Hepatocyte (in vitro differentiated cells): ENCODE measurements around the gene NUDT3. TPM values are rescaled to one million over a fixed set of nuclear protein-coding genes. Genes with fewer than 3 reads are reported as not detected.

Experiments
- DNase-seq: peaks from one replicate; pipeline ENCODE4 v3.0.0-alpha.2; 2016; ENCODE audit warnings: low spot score
- H2AFZ ChIP-seq: fragments of 200-600 bp; sonication (generic); 2 replicates; pipeline ENCODE4 v1.6.0; 2016; ENCODE audit warnings: antibody characterized with exemption, mild to moderate bottlenecking
- H3K27ac ChIP-seq: fragments of 200-600 bp; sonication (generic); 2 replicates; pipeline ENCODE4 v1.5.1; 2016; ENCODE audit warnings: mild to moderate bottlenecking
- H3K27me3 ChIP-seq: fragments of 200-600 bp; sonication (generic); 2 replicates; pipeline ENCODE4 v1.6.1; 2016
- H3K36me3 ChIP-seq: fragments of 200-600 bp; sonication (generic); replicated peaks from 2 replicates; pipeline ENCODE4 v1.5.1; 2016; ENCODE audit warnings: low read depth; ENCODE audit not compliant: insufficient read depth
- H3K4me1 ChIP-seq: fragments of 200-600 bp; sonication (generic); 2 replicates; pipeline ENCODE4 v1.5.1; 2016; ENCODE audit warnings: mild to moderate bottlenecking, moderate library complexity; ENCODE audit not compliant: insufficient read depth
- H3K4me2 ChIP-seq: fragments of 200-600 bp; sonication (generic); 2 replicates; pipeline ENCODE4 v1.6.0; 2016
- H3K4me3 ChIP-seq: fragments of 200-600 bp; sonication (generic); 2 replicates; pipeline ENCODE4 v1.5.1; 2016; ENCODE audit warnings: mild to moderate bottlenecking
- H3K79me2 ChIP-seq: fragments of 200-600 bp; sonication (generic); 2 replicates; pipeline ENCODE4 v1.6.0; 2017; ENCODE audit warnings: mild to moderate bottlenecking
- H3K9me2 ChIP-seq: fragments of 200-600 bp; sonication (generic); replicated peaks from 2 replicates; pipeline ENCODE4 v1.6.0; 2017; ENCODE audit warnings: mild to moderate bottlenecking; ENCODE audit not compliant: insufficient read depth
- H3K9me3 ChIP-seq: fragments of 200-600 bp; sonication (generic); 2 replicates; pipeline ENCODE4 v1.5.1; 2016; ENCODE audit warnings: low read depth, mild to moderate bottlenecking
- H4K20me1 ChIP-seq: fragments of 200-600 bp; sonication (generic); 2 replicates; pipeline ENCODE4 v1.6.0; 2016; ENCODE audit warnings: mild to moderate bottlenecking; ENCODE audit not compliant: insufficient read depth, poor library complexity, severe bottlenecking
- EZH2 ChIP-seq: fragments of 200-600 bp; sonication (generic); IDR thresholded peaks from 2 replicates; pipeline ENCODE4 v1.6.1; 2016; ENCODE audit warnings: antibody characterized with exemption, mild to moderate bottlenecking, borderline replicate concordance
- EZH2phosphoT487 ChIP-seq: fragments of 200-600 bp; sonication (generic); IDR thresholded peaks from one replicate; pipeline ENCODE4 v1.6.1; 2018; ENCODE audit warnings: antibody characterized with exemption, mild to moderate bottlenecking, low read depth, moderate library complexity; ENCODE audit not compliant: unreplicated experiment, severe bottlenecking
- WGBS: methylation state at CpG from one replicate; pipeline ENCODE4 v1.1.6; 2016; ENCODE audit warnings: low lambda C conversion rate; ENCODE audit errors: missing lambda C conversion rate; 5-methylcytosine and 5-hydroxymethylcytosine counted together
- polyA plus RNA-seq: library from polyadenylated mRNA; unstranded; fragments of >200 nt; fragmentation: Nextera tagmentation; extraction: Ambion mirVana; gene quantifications from 2 replicates; pipeline ENCODE4 v1.2.1, GENCODE V29; 2016
- total RNA-seq: library from RNA; depleted of rRNA; stranded (reverse); fragments of >200 nt; gene quantifications from 2 replicates; pipeline ENCODE4 v1.2.3, GENCODE V29; 2014
- TF ChIP-seq, protein P1 (sequence below): fragments of 200-600 bp; sonication (generic); IDR thresholded peaks from 2 replicates; pipeline ENCODE4 v1.5.1; 2016; ENCODE audit warnings: antibody characterized with exemption, mild to moderate bottlenecking; ENCODE audit not compliant: poor library complexity

The NUDT3 gene
- total and polyA plus RNA-seq, 2 experiments from 2014 or later, result 6.2 to 20.4 TPM

DNA sequence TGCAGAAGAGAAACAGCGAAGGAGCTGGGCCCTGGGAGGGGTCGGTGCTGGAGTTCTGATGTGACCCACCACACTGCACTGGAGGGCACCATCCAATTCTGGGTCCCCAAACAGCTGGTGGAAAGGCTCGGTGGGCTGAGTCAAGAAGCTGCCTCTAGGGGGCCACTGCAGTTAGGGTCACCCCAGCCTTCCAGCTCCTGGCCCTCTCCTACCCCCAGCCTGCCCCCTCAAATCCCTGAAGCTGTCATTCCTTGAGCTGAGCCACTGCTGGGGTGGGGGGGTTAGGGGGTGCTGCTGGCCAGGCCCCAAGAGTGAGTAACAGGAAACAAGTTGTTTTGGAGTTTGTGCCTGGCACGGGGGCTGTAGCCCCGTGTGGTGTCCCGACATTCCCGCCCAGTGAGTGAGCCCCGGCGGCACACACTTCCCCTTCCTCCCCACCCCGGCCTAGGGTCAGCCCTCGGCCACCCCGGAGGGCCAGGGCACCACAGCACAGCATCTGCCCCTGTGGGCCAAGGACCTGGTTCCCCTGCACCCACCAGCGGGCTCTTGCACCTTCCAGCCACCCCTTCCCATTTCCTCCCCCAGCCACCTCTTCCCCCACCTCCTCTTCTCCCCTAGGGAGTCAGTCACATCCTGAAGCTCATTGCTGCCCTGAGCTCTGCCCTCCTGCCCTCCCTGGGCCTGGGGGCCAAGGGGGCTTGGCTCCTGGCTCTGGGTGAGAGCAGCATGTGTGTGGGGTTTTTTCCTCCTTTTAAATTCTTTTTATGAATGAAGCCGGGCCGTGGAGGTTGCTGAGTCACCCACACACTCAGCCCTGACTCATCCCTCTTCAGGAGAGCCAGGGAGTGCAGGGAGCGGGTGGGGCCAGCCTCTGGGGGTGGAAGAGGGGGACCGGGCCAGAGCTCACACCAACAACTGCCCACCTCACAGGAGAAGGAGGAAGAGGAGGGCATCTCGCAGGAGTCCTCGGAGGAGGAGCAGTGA is 148.3 kb downstream of the NUDT3 start:
- DNase-seq, result peak; percentile 89
- no peaks in the 10 kb centered on the region for H3K27me3 ChIP-seq
- H3K9me2 ChIP-seq, result no peaks in the 10 kb centered on the region
- peaks cover 9% of the 10 kb centered on the region for H3K79me2 ChIP-seq
- H3K9me3 ChIP-seq, result no peaks in the 10 kb centered on the region
- WGBS, result 60% methylated on average over 8 of the region's 19 CpGs
- no peak overlapping the region for H2AFZ ChIP-seq
- no peaks in the 10 kb centered on the region for H3K36me3 ChIP-seq
- no peaks in the 10 kb centered on the region for H4K20me1 ChIP-seq
- H3K4me3 ChIP-seq, result no peak overlapping the region
- TF ChIP-seq EZH2, result no peak
- TF ChIP-seq EZH2phosphoT487, result no peak
- TF ChIP-seq, protein P1, sequence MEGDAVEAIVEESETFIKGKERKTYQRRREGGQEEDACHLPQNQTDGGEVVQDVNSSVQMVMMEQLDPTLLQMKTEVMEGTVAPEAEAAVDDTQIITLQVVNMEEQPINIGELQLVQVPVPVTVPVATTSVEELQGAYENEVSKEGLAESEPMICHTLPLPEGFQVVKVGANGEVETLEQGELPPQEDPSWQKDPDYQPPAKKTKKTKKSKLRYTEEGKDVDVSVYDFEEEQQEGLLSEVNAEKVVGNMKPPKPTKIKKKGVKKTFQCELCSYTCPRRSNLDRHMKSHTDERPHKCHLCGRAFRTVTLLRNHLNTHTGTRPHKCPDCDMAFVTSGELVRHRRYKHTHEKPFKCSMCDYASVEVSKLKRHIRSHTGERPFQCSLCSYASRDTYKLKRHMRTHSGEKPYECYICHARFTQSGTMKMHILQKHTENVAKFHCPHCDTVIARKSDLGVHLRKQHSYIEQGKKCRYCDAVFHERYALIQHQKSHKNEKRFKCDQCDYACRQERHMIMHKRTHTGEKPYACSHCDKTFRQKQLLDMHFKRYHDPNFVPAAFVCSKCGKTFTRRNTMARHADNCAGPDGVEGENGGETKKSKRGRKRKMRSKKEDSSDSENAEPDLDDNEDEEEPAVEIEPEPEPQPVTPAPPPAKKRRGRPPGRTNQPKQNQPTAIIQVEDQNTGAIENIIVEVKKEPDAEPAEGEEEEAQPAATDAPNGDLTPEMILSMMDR, result no peak
- H3K4me1 ChIP-seq, result peaks cover 6% of the 10 kb centered on the region
- peak overlapping the region; percentile 51 for H3K4me2 ChIP-seq
- peak overlapping the region; percentile 56 for H3K27ac ChIP-seq

DNA sequence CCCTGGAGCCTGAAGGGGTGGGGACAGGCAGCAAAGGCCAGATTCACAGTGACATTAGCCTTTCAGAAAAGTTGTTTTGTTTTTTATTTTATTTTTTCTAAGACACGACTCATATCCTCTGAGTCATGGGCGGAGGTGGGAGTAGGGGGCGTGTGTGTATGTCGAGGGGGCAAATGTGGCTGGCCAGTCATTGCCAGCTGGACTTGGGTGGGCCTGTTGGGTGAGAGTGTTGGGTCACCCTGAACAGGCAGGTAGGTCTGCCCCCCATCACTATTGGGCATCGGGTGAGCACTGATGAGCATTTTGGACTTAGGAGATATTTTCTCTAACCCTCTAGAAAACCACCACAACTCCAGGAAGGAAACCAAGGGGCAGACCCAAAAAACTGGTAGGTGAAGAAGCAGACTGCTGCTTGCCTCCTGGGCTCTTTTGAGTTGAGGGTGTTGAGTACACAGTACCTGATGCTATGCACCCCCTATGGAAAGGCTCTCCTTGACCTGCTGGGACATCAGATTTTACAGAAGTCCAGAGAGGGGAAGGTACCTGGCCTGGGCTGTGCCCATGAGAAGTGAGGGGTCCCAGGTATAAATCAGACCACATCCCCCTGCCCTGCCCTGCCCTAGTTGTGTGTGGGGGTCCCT is 149.2 kb downstream of the NUDT3 start:
- 91% methylated on average over 5 of the region's 5 CpGs for WGBS

DNA sequence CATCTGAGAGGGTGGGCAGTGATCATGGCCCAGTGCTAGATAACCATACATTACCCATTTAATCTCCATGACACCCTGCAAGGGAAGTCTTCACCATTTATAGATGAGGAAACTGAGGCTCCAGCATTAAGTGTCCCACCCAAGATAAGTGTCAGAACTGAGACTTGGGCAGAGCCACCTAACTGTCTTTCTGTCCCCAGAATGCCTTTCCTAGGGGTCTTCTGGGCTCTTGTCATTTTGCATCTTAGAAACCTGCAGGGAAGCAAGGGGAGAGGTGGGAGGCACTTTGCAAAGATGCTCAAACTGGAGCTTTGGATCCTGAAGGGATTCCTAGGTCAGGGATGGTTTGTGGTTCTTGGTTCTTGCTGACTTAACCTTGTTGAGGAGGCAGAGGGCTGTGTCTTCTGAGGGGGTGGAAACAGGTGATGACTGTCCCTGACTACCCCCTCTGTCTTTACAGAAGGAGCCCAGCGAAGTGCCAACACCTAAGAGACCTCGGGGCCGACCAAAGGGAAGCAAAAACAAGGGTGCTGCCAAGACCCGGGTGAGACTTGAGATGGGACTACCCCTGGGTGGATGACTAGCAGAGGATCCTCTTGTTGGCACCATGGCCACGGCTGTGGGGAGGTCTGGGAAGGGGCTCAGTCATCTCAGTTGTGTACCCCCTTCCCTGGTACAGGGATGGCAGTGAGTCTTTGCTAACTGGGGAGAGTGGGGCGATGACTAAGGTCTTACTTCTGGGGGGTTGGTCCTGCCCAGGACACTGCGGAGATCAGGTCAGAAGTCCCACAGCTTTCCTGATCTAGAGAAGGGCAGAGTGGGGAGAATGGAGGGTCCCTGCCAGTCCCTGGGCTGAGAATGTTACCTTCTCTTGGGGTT is 150.0 kb downstream of the NUDT3 start:
- no peaks in the 10 kb centered on the region for H3K9me3 ChIP-seq
- H3K4me1 ChIP-seq, result peaks cover 18% of the 10 kb centered on the region
- peaks cover 2% of the 10 kb centered on the region for H4K20me1 ChIP-seq
- no peaks in the 10 kb centered on the region for H3K27me3 ChIP-seq
- H3K4me3 ChIP-seq, result no peak overlapping the region
- H3K36me3 ChIP-seq, result no peaks in the 10 kb centered on the region
- H3K27ac ChIP-seq, result no peak overlapping the region
- H3K4me2 ChIP-seq, result no peak overlapping the region
- no peak overlapping the region for H2AFZ ChIP-seq
- H3K79me2 ChIP-seq, result peaks cover 24% of the 10 kb centered on the region
- WGBS, result 95% methylated on average over 7 of the region's 7 CpGs
- DNase-seq, result no peak
- no peaks in the 10 kb centered on the region for H3K9me2 ChIP-seq
- TF ChIP-seq EZH2phosphoT487, result no peak
- TF ChIP-seq, protein P1, result no peak
- TF ChIP-seq EZH2, result no peak

More for the DNA sequence above, 149.2 kb downstream of the NUDT3 start:
- peaks cover 18% of the 10 kb centered on the region for H3K79me2 ChIP-seq
- H3K9me2 ChIP-seq, result no peaks in the 10 kb centered on the region
- no peak overlapping the region for H3K4me2 ChIP-seq
- H3K4me3 ChIP-seq, result no peak overlapping the region
- H3K4me1 ChIP-seq, result peaks cover 16% of the 10 kb centered on the region
- no peak for DNase-seq
- H3K36me3 ChIP-seq, result no peaks in the 10 kb centered on the region
- no peaks in the 10 kb centered on the region for H3K27me3 ChIP-seq
- no peaks in the 10 kb centered on the region for H3K9me3 ChIP-seq
- no peak overlapping the region for H3K27ac ChIP-seq
- no peak for TF ChIP-seq EZH2
- TF ChIP-seq, protein P1, result no peak
- no peak for TF ChIP-seq EZH2phosphoT487
- peaks cover 2% of the 10 kb centered on the region for H4K20me1 ChIP-seq
- H2AFZ ChIP-seq, result no peak overlapping the region
